GM19193 (cell line): Measurements from ENCODE around the gene RGS16.

Experiments used
- POLR2A ChIP-seq: IDR thresholded peaks from 4 replicates; pipeline ENCODE4 v1.6.1; 2011; ENCODE audit not compliant: insufficient read depth, insufficient read length; ENCODE audit errors: extremely low read depth

RGS16 gene, protein sequence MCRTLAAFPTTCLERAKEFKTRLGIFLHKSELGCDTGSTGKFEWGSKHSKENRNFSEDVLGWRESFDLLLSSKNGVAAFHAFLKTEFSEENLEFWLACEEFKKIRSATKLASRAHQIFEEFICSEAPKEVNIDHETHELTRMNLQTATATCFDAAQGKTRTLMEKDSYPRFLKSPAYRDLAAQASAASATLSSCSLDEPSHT

GRCh38 chr1:182604175-182605164 is at the start of gene RGS16:
Gene RGS16 (minus strand): TSS chr1:182604389. CDS start chr1:182604259, 130 bp downstream.
- TF ChIP-seq POLR2A, result peak; percentile 99

- no peak for TF ChIP-seq POLR2A
Observed at GRCh38 chr1:182653986-182654385, 49.8 kb upstream of the RGS16 start.

DNA sequence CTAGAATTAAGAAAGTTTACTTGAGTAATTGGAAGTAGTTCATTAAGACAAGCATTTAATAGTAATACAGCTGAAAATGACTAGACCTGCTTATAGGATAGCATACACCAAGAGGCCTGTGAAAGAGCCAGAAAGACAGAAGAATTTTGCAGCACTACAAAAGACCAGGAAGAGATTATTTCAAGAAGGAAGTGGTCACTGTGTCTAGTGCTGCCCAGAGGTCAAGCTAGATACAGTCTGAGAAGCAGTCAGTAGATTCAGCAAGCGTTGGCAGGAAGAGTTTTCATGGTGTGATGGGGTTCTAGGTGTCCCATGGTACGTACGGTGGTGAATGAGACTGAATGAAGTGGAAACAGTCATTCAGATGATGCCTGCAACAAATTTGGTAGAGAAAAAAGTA is 48.7 kb upstream of the RGS16 start:
- no peak for TF ChIP-seq POLR2A

GRCh38 chr1:182651339-182651724 is 47.1 kb upstream of the RGS16 start:
- no peak for TF ChIP-seq POLR2A

GRCh38 chr1:182650678-182651338 is 46.6 kb upstream of the RGS16 start:
- no peak for TF ChIP-seq POLR2A

- TF ChIP-seq POLR2A, result no peak
Observed at GRCh38 chr1:182649041-182649440, 44.9 kb upstream of the RGS16 start.

DNA sequence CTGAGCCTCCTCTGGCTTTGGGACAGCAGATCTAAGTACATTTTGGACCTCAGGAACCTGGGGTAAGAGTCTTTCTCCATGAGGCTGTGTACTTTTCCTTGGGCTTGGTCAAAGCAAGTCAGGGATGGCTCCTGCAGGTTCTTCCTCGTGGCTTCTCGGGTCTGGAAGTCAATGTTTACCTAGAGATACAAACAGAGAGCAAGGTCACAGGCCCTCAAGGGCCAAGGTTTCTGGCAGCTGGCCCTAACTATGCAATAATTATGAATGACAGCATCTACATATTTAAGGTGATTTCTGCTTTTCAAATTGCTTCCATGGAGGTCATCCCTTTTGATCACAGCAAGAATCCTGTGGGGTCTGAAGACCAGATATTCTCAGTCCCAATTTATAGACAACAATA is 42.5 kb upstream of the RGS16 start:
- no peak for TF ChIP-seq POLR2A

- no peak for TF ChIP-seq POLR2A
Observed at GRCh38 chr1:182644886-182645285, 40.7 kb upstream of the RGS16 start.

DNA sequence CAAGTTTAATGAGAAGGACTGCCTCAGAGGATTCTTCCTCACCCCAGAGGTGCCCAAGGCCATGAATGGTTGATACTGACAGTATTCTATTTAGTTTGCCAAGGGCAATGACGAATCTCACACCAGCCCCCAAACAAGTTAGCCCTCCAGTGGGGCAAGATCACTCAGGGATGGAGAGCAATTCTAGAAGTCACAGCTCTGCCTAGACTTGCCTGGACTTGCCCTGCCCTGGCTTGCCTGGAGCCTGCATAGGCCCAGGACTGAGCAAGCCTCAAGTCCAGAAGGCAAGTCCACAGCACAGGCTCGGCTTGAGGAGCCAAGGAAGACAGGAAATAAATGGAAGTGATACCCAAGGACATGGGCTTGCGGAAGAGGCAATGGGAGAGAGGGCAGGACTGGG is 39.5 kb upstream of the RGS16 start:
- no peak for TF ChIP-seq POLR2A

DNA sequence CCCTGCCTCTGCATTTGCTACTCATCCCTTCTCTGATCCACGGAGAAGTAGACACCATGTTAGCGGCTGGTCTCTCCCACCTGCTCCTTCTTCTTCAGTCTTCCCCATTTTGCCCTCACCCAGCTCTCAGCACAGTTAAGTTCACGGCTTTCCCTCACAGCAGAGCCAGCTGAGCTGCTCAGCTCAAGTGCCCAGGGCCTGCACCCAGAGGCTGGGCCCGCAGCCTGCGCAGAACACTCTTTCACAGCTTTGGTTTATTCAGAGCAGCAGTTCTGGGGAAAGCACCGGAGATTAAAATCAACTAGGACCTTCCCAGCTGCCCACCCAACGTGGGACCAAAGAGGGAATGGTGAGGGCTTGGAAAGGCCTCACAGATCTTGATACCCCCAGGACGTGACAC is 38.3 kb upstream of the RGS16 start:
- no peak for TF ChIP-seq POLR2A

DNA sequence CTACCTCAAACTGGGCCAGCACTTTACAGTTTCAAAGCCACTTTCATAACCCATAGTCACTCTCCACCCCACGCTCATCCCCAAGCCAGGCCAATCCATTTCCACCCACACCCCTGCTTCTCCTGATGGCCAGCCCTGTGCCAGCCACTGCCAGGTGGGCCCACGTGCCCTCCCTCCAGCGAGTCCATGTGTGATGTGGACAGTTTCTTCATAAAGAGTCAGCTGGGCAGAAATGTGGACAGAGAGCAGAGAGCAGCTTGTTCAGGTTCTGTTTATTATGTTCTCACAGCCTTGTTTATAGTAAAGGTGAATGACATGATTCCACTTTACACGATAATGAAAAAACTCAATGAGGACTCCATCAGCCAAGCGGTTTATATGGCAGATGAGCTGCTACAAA is 37.4 kb upstream of the RGS16 start:
- TF ChIP-seq POLR2A, result no peak

GRCh38 chr1:182639330-182639729 is 35.1 kb upstream of the RGS16 start:
- TF ChIP-seq POLR2A, result no peak

GRCh38 chr1:182637769-182638168 is 33.6 kb upstream of the RGS16 start:
- no peak for TF ChIP-seq POLR2A

DNA sequence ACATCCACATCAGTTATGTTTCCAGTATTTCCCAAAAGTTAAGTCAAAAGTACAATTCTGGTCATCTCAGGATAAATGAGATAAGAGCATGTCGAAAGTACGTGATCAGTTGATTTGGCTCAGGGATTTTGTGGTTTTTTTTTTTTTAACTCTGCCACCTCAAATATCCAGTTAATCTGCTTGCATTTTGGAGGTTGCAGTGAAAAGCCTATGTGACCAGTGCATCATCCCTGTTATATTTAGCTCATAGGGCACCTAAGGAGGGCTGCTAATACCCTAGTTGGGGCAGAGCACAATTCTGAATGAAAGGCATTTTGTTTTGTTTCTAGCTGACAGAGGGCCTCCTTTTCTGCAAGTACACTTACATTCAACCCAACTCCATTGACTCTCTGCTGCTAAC is 31.7 kb upstream of the RGS16 start:
- TF ChIP-seq POLR2A, result no peak

DNA sequence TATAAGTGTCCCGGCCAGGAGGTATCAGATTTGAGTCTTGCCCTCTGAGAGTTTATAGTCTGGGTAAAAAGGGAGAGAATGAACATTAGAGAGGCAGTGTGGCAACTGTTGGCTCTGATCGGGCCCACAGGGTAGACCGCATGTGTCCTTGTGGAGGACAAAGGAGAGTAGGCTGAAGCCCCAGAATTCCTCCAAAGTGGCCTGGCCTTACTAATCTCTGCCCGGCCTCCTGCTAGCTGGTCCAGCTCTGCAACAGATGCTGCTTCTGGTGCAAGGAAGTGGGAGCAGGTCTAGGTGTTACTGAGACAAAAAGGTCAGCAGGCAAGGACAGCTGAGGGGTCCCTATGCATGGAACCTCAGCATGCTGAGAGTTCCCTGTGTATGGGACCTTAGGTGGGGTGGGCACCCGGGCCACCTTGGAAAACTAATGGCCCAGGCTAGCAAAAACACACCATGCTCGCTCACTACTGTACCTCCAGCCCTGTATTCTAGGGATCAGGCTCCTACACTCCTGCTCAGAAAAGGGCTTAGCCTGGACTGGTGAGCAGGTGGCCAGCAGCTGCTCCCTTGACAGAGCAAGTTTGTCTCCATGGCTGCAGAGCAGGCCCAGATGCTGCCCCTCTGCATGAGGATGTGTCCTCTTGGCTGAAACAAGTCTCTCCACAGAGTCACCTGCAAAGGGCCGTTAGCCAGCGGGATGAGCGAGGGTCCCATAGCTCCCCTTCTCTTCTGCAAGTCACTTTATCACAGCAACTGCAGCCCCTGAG is 30.3 kb upstream of the RGS16 start:
- TF ChIP-seq POLR2A, result no peak
